ENCODE data around the gene FLT1. TPM values are rescaled to one million over a fixed set of nuclear protein-coding genes. Genes with fewer than 3 reads are reported as not detected.

The FLT1 gene
- total RNA-seq, 1 donor from 2014 or later, result 0.47 TPM

DNA sequence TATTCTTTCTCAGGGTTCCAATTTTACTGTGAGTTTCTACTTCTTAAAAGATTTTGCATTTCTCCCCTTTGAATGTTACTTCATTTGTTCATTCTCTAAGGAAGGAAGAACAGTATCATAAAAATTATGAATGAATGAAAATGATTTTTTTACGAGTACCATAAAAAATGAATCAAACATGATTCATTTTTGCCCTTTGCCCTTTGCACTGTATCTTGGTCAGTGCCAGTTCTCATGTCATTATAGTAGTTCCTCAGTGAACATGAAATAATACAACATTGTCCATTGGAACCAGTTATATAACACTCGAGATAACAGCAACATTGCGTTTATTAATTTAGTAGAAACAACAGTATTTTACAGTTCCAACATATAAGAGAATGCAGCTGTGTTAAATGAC is 28.8 kb downstream of the FLT1 start:
- Mint-ChIP-seq H3K4me1 (no peaks in the 10 kb centered on the region), H3K9me3 (no peaks in the 10 kb centered on the region), H3K4me3 (no peak overlapping the region), H3K27me3 (ENCODE audit: insufficient read depth, low read depth) (peaks cover 7% of the 10 kb centered on the region), H3K36me3 (no peaks in the 10 kb centered on the region), H3K27ac (no peak overlapping the region)
- DNase-seq (ENCODE audit: low spot score), result no peak
- no peaks in the 10 kb centered on the region for H3F3A ChIP-seq (ENCODE audit: low read depth)
- no peak overlapping the region for H3K4me3 ChIP-seq
- H3K4me2 ChIP-seq, result no peak overlapping the region
- H2AFZ ChIP-seq (replicated peaks), result no peak overlapping the region
- no peaks in the 10 kb centered on the region for H3K4me1 ChIP-seq
- no peaks in the 10 kb centered on the region for H3K36me3 ChIP-seq
- H3K9ac ChIP-seq, result no peak overlapping the region
- TF ChIP-seq, protein P1, sequence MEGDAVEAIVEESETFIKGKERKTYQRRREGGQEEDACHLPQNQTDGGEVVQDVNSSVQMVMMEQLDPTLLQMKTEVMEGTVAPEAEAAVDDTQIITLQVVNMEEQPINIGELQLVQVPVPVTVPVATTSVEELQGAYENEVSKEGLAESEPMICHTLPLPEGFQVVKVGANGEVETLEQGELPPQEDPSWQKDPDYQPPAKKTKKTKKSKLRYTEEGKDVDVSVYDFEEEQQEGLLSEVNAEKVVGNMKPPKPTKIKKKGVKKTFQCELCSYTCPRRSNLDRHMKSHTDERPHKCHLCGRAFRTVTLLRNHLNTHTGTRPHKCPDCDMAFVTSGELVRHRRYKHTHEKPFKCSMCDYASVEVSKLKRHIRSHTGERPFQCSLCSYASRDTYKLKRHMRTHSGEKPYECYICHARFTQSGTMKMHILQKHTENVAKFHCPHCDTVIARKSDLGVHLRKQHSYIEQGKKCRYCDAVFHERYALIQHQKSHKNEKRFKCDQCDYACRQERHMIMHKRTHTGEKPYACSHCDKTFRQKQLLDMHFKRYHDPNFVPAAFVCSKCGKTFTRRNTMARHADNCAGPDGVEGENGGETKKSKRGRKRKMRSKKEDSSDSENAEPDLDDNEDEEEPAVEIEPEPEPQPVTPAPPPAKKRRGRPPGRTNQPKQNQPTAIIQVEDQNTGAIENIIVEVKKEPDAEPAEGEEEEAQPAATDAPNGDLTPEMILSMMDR (IDR thresholded peaks at IDR 0.05), result no peak
- TF ChIP-seq EZH2 (IDR thresholded peaks at IDR 0.05) (no peak), EZH2phosphoT487 (IDR thresholded peaks at IDR 0.05) (no peak)
- no peaks in the 10 kb centered on the region for H3K9me3 ChIP-seq (ENCODE audit: low read depth)
- H3K79me2 ChIP-seq (ENCODE audit: low read depth), result no peaks in the 10 kb centered on the region
- no peaks in the 10 kb centered on the region for H3K27me3 ChIP-seq
- H3K27ac ChIP-seq, result no peak overlapping the region
- no peaks in the 10 kb centered on the region for H4K20me1 ChIP-seq (ENCODE audit: low read depth)

DNA sequence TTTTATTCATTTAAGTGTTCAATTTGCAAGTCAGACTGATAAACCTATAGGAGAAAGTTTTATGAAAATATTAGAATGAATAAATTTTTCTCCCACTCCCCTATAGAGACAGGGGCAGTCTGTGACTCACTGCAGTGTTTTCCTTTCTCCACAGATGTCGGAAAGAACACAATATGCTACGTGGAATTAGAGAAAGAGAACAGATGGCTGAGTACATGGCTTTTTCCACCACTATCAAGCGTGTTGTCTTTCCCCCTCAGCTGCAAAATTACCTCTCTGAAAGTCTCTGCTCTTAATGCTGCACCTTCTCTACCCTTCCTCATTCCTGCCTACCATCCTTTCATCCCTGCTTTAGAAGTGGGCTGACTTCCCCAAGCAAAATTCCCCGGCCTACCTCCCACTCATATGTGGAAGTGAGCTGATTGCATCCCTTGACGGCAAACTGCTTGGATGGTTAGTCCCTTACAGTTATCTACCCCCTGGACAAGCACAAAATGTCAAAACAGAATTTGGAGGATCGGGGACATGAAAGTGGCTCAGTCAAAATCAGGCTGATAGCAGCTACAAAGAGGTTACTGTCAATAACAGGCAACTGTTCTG is 30.0 kb downstream of the FLT1 start:
- Mint-ChIP-seq H3K27me3 (ENCODE audit: insufficient read depth, low read depth) (peaks cover 7% of the 10 kb centered on the region), H3K4me3 (no peak overlapping the region), H3K4me1 (no peaks in the 10 kb centered on the region), H3K27ac (no peak overlapping the region), H3K36me3 (no peaks in the 10 kb centered on the region), H3K9me3 (no peaks in the 10 kb centered on the region)
- Histone ChIP-seq H3K4me3 (no peak overlapping the region), H3F3A (ENCODE audit: low read depth) (no peaks in the 10 kb centered on the region), H4K20me1 (ENCODE audit: low read depth) (no peaks in the 10 kb centered on the region), H3K9ac (no peak overlapping the region), H3K27me3 (no peaks in the 10 kb centered on the region), H3K9me3 (ENCODE audit: low read depth) (no peaks in the 10 kb centered on the region), H3K27ac (no peak overlapping the region), H3K79me2 (ENCODE audit: low read depth) (no peaks in the 10 kb centered on the region), H3K4me1 (no peaks in the 10 kb centered on the region), H2AFZ (replicated peaks) (no peak overlapping the region), H3K4me2 (no peak overlapping the region), H3K36me3 (no peaks in the 10 kb centered on the region)
- TF ChIP-seq EZH2 (IDR thresholded peaks at IDR 0.05) (no peak), EZH2phosphoT487 (IDR thresholded peaks at IDR 0.05) (no peak)
- TF ChIP-seq, protein P1 (IDR thresholded peaks at IDR 0.05), result no peak
- DNase-seq (ENCODE audit: low spot score), result no peak

DNA sequence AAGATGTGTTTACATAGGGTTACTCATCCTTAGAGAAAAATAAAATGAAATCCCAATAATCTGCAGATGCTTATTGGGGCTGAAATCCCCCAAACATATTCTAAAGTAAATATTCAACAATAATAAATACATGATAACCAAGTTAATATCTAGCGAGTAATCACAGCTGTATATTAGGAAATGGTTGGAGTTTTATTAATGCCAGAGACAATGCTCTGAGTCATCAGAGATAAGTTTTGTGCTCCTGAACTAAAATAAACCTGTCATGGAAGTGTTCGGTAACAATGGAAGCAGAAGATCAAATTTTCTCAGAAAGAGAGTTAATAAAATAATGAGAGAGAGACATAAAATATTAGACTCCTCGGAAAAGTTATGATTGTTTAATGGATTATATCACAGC is 31.4 kb downstream of the FLT1 start:
- Histone ChIP-seq H3K27ac (no peak overlapping the region), H3K79me2 (ENCODE audit: low read depth) (no peaks in the 10 kb centered on the region), H4K20me1 (ENCODE audit: low read depth) (no peaks in the 10 kb centered on the region), H3F3A (ENCODE audit: low read depth) (no peaks in the 10 kb centered on the region), H2AFZ (replicated peaks) (no peak overlapping the region), H3K4me2 (no peak overlapping the region), H3K4me1 (no peaks in the 10 kb centered on the region), H3K9ac (no peak overlapping the region), H3K4me3 (no peak overlapping the region), H3K9me3 (ENCODE audit: low read depth) (no peaks in the 10 kb centered on the region), H3K27me3 (no peaks in the 10 kb centered on the region), H3K36me3 (no peaks in the 10 kb centered on the region)
- H3K27ac Mint-ChIP-seq, result no peak overlapping the region
- H3K36me3 Mint-ChIP-seq, result no peaks in the 10 kb centered on the region
- H3K4me1 Mint-ChIP-seq, result no peaks in the 10 kb centered on the region
- DNase-seq (ENCODE audit: low spot score), result no peak
- peaks cover 12% of the 10 kb centered on the region for H3K27me3 Mint-ChIP-seq (ENCODE audit: insufficient read depth, low read depth)
- no peak overlapping the region for H3K4me3 Mint-ChIP-seq
- H3K9me3 Mint-ChIP-seq, result no peaks in the 10 kb centered on the region
- TF ChIP-seq EZH2phosphoT487 (IDR thresholded peaks at IDR 0.05) (no peak), EZH2 (IDR thresholded peaks at IDR 0.05) (no peak)
- TF ChIP-seq, protein P1 (IDR thresholded peaks at IDR 0.05), result no peak

Data from neural progenitor cell (in vitro differentiated cells).